Measurements from ENCODE around the gene AP4B1.

AP4B1 gene

DNA sequence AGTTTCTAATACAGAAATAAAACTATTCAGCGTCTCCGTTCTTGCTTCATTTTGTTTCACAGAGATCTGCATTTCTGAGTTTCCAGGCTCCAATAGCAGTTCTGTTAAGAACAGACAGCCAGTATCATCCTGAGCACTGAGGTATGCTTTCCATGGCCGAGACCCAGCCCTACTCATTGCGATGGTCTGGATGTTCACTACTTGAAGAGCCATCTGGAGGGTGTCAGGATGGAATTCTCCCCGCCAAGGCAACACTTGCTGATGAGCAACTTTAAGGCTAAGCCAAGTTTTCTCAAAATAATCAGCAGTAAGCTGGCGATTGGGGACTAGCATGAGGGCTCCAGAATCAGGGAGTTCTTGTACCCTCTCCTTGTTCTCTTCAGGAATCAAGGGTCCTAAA is 9.5 kb downstream of the AP4B1 start:
- DNase-seq (ENCODE audit: low read depth) = no peak

DNA sequence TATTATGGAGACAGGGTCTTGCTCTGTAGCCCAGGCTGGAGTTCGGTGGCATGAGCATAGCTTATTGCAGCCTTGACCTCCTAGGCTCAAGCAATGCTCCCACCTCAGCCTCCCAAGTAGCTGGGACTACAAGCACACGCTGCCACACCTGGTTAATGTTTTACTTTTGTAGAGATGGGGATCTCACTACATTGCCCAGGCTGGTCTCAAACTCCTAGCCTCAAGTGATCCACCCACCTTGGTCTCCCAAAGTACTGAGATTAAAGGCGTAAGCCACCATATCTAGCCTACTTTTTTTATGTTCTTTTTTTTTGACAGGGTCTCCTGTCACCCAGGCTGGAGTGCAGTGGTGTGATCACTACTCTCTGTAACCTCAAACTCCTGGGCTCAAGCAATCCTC is 11.3 kb downstream of the AP4B1 start:
- no peak for DNase-seq (ENCODE audit: low read depth)

DNA sequence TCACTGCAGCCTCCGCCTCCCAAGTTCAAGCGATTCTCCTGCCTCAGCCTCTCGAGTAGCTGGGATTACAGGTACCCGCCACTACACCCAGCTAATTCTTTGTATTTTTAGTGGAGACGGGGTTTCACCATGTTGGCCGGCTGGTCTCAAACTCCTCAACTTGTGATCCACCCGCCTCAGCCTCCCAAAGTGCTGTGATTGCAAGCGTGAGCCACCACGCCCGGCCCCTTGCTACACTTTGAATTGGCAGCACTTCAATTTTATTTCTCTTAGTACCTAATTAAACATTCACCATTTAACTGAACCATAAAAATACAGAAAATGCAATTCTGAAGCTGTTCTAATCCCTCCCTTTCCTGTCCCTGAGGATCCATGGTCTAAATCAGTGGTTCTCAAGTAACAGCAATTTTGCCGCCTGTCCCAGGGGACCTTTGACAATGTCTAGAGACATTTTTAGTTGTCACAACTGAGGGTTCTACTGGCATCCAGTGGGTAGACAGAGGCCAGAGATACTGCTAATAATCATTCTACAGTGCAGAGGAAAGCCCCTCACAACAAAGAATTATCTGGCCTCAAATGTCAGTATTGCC is 12.9 kb downstream of the AP4B1 start:
- no peak for DNase-seq (ENCODE audit: low read depth)

DNA sequence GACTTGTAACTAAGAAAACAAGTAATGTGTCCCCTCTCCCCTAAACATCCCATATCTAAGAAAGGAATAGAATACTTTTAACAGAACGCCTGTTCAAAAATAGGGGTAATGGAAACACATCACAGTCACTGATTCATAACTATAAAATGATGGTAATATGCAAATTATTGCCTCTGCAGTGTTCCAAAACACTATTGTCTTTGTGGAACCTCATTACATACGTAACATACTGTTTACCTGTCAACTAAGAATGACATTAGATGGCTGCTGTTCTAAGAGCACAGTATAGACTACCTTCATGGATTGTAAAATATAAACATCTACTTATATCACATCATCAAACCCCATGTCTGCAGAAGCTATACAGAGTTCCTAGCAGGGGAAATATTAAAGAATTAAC is 13.8 kb downstream of the AP4B1 start:
- DNase-seq (ENCODE audit: low read depth) = no peak

DNA sequence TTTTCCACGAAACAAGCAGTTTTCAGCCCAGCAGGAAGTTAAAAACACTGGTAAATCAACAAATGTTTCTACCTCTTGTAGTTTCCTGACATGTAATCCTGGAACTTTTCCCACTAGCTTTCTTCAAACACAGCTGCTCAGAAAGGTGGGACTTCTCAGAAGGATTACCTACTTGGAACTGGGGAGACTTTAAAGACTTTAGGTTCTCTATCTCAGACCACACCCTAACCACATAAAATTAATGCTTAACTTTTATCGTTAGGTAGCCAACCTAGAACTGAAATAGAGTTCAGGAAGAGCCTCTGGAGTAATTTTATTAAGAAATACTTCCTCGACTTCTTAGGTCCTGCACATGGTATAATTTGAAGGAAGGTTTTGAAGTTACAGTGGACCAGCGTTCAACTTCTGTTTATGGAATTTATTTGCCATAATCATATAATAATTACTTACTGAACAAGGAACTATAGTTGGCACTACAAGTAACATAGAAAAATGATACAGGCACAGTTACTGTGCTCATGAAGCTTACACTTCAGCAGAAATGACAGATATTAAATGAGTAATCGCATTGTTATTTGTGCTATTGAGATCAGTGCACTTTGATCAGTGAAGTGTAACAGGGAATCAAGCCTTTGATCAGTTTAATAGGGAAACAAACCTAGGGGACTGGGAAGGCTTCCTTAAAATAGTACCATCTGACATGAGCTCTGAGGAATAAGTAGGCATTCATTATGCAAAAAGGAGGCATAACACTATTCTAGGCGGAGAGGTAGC is 17.0 kb downstream of the AP4B1 start, which contains the start of gene BCL2L15:
Gene BCL2L15, minus strand, starts transcription at position 180 of the 774 bp plus-strand sequence. CDS start 206 bp downstream, outside the sequence.
- no peak for DNase-seq (ENCODE audit: low read depth)

DNA sequence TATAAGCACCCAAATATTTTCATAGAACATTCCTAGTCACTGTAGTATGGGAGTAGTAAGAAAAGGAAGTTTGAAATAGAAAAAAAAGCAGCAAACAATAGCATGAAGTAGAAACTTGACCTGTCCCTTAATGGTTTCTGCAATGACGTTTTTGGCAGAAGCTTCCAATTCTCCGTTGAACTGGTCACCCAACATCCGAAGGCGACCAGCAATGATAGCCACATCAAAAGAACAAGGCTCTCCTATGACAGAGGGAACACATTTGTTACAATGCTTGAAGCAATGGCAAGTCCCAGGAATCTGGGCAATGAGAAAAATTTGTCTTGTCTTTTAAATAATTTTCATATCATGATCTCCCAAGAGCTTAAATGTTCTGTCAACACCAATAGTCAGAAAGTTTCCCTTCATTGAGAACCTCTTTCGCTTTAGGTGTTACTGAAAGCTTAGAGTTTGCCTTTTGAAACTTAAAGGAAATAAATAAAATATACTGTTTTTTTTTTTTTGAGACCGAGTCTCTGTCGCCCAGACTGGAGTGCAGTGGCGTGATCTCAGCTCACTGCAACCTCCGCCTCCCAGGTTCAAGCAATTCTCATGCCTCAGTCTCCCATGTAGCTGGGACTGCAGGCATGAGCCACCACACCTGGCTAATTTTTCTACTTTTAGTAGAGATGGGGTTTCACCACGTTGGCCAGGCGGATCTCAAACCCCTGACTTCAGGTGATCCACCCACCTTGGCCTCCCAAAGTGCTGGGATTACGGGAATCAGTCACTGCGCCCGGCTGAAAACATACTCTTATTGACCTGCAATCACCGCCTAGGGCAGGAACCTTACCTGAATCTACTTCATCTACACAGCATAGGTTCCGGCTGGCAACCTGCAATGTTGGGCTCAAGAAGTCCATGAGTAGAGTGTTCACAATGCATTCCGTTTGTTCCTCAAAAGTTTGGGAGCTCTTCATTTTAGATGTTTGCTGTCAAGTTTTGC is 17.9 kb downstream of the AP4B1 start:
- DNase-seq (ENCODE audit: low read depth) = no peak

DNA sequence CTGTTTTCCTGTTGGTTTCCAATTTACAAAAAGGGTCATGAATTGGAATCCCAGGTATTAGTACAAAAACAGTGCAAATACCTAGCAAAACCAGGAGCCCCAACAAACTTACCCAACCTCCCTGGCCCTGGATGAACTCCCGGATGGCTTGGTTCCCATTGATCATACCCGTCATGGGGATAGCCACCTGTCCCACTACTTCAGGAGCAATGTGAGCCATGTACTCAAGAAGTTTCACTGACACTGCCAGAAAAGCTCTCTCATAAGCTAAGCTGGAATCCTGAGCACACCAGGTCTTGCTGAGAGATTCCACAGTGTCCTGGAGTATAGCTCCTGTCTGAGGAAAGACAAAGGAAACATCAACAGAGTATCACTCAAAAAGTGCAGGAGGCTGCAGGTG is 22.9 kb downstream of the AP4B1 start:
- DNase-seq (ENCODE audit: low read depth) = no peak

DNA sequence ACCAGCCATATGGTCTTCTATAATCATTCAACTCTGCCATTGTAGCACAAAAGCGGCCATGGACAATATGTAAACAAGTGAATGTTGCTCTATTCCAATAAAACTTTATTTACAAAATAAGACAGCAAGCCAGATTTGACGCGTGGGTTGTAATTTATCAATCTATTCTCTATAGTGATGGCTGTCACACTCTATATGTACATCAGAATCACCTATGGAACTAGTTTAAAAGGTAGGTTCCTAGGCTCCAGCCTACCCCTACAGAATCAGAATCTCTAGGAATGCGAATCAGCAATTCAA is 24.9 kb downstream of the AP4B1 start:
- DNase-seq (ENCODE audit: low read depth) = no peak

DNA sequence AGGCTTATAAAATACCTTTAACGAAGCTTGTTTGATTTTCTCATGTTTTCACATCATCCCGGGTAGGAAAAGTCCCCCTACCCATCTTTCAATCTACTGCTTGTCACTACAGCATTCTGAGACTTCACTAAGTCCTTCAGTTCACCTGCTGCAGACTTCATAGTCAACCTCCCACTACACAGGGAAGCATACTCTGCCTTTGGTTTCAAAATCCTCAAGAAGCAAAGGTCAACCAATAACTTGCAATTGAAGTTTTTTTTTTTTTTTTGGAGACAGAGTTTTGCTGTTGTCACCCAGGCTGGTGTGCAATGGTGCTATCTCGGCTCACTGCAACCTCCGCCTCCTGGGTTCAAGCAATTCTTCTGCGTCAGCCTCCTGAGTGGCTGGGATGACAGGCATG is 28.4 kb downstream of the AP4B1 start:
- DNase-seq (ENCODE audit: low read depth) = no peak

DNA sequence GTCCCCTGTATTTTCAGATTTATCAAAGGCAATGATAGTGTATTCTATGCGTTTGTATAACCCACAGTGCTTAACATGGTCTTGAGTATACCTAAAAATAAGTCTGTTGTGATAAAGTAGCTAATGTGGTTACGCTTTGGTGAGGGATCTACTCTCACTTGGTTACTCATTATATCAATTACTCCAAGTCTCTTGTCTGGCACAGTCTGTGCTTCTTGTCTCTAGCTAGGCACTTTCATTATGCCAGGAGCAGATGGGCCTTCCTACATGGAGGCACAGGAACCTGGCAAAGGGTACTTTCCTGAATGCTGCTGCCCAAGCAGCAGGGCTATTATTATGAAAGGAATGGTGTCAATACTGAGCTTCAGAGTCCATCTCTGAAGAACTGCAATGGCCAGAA is 28.9 kb downstream of the AP4B1 start:
- DNase-seq (ENCODE audit: low read depth) = no peak

DNA sequence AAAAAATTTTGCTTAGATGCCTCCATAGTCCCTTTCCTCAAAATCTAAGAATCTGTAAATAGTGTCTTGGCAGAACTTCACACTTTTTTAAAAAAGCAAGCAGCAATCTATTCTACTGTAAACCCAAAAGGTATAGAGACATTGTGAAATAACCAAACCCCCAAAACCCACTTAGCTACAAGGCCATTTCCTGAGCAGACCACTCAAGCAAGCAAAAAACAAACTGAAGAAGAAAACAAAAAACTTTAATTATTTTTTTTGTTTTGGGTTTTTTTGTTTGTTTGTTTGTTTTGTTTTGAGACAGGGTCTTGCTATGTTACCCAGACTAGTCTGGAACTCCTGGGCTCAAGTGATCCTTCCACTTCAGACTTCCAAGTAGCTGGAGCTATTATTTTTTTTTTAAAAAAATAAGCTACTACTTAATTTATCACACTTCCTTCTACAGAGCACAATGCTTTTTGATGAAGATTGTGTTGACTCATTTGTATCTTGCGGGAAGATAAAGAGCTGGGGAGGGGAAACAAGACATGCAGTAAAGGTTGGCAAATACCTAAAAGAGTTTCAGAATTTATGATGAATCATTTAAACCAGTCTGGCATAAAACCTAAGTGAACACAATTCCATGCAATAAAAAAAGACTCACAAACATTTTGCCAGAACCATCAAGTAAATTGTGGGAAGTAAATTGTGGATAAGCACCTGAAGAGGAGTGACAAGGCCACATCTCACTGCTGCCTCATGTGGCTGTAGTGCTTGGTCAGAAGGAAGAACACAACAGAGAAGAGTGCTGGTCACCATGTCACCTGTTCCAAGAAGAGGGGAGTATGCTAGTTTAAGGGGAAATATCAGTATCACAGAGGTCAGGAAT is 30.4 kb downstream of the AP4B1 start:
- DNase-seq (ENCODE audit: low read depth) = no peak

DNA sequence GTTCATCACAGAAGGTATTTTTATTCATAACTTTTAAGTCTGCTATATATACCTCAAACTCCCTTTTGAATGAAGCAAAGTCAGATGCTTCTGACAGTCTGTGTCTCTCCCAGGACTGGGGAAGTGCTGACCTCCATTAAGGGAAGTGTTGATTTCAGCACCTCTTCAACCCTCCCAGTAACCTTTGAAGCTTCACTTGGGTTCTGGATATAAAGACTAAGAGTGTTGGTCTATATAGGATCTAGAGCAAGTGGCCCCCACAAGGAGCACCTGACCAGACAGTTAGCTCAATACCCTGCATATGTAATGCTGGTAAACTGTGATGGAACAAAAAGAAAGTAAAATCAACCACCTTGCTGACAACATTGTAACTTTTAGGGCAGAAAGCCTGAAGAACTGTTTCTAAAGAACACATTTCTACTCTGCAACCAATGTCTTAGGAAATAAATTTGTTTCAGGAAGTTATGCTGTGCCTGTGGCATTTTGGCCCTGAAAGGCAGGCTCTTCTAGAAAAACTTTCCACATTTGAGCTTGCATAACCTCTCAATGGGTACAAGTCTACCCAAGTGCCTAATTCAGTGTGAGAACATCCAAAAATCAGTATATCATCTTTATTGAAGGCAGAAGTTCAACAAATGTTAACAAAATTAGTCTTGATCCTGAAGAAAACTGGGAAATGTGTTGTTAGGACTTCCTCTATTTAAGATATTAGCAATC is 32.2 kb downstream of the AP4B1 start:
- no peak for DNase-seq (ENCODE audit: low read depth)

DNA sequence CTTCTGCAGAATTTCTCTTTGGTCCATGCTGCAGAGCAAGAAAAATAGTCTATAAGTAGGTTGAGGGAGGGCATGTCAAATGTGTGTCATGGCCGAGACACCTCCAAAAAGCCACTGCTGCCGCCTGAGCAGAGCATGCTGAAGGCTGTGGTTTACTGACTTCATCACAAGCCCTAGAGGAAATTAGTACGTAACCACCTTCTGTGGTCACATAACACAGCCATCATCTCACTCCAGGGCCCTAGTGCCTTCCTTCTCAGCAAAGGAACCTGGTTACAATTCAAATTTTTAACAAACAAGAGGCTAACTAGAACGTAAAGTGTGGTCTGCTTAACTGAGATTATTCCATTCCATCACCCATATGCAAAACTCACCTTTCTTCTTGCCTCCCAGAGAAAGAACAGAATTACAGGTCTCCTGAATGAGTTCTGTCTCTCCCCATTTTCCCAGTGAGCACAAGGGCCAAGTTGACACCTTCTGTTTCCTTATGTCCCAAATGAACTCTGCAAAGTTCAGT is 32.9 kb downstream of the AP4B1 start, which contains the start of gene PTPN22:
Gene PTPN22, minus strand, starts transcription at position 116 of the 517 bp plus-strand sequence.
- DNase-seq (ENCODE audit: low read depth) = no peak

DNA sequence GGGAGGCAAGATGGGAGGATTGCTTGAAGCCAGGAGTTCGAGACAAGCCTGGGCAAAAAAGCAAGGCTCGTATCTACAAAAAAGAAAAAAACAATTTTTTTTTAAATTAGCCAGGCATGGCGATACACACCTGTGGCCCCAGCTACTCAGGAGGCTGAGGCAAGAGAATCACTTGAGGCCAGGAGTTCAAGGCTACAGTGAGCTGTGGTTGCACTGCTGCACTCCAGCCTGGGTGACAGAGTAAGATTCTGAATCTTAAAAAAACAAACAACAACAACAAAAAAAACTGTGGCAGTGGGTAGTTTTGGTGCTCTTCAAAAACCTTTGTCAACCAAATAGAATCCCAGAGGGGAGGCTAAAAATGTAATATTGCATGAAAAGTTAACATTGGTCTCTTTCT is 33.8 kb downstream of the AP4B1 start:
- no peak for DNase-seq (ENCODE audit: low read depth)

DNA sequence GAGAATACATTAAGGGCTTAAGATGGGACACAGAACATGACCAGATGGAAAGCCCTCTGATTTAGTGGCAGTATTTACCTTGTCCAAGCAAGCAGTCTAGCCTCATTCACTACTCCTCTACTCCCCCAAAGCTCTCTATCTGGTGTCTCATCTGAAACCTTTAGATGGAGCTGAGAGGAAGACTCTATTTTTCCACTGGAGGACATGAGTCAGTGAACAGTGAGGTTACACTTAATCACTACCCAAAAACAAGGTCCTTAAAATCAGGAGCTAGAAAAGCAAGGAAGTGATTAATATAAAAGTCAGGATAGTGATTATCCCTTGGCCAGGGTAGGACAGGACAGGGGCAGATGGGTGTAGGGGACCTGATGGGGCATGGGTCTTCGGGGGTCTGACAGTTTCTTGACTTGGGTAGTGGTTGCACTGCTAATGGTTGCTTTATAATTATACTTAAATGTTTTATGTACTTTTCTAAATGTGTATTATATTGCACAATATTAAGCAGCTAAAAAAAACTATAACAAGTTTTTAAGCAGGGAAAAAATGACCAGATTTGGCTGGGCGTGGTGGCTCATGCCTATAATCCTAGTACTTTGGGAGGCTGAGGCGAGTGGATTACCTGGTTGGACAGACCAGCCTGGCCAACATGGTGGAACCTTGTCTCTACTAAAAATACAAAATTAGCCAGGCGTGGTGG is 36.1 kb downstream of the AP4B1 start:
- DNase-seq (ENCODE audit: low read depth) = no peak

DNA sequence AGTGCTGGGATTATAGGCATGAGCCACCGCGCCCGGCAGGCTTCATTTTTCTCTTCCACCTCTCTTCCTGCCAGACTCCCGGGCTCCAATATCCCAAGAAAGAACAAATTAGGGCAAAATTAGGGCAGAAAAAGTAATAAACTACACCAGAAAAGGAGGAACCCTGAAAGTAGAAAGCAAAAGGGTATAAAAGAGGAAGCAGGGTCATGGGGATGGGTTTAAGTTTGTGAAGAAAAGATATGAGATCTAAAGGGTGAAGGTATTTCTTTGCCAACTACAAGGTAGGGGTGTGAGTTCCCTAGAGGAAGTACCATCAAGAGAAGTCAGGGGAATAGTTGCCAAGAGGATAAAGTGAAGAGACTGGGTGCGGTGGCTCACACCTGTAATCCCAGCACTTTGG is 43.0 kb downstream of the AP4B1 start:
- no peak for DNase-seq (ENCODE audit: low read depth)

DNA sequence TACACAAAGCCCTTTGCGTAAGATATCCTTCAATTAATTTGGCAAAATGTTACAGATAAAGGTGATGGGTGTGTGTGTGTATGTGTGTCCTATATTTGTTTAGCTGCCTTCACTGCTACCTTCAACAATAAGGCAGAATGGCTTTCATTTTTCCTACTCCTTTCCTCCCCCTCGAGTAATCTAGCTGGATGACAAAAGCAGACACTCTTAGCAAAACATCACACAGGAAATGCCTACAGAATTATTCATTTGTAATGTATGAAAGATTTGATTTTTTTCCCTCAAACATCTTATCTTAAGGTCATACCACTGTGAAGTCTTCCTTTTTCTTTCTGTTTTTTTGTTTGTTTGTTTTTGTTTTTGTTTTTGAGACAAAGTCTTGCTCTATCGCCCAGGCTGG is 43.7 kb downstream of the AP4B1 start:
- peak; percentile 9 for DNase-seq (ENCODE audit: low read depth)

DNA sequence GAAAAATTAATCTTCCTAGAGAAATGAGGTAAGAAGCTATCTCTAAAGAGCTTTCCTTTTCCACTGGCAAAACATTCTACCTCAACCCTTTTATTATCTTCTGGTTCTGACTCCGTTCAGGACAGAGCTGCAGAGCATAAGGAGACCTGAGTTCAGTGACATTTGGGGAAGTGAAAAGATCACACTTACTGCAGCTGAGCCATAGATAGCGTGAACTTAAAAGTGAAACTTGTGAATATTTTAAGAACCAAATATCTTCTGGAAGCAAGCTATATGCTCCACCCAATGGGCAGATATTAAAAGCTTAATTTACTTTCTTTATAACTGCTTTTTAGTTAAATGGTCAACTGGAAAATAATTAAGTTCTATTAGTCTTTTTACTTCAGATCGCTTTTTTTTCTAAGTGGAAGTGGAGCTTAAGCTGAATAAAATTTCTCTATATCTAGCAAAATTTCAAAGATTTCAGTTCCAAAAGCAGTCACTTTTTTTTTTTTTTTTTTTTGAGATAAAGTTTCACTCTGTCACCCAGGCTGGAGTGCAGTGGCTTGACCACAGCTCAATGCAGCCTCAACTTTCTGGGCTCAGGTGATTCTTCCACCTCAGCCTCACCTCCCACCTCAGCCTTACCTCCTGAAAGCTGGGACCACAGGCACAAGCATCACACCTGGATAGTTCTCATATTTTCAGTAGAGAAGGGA is 45.0 kb downstream of the AP4B1 start:
- DNase-seq (ENCODE audit: low read depth) = no peak

DNA sequence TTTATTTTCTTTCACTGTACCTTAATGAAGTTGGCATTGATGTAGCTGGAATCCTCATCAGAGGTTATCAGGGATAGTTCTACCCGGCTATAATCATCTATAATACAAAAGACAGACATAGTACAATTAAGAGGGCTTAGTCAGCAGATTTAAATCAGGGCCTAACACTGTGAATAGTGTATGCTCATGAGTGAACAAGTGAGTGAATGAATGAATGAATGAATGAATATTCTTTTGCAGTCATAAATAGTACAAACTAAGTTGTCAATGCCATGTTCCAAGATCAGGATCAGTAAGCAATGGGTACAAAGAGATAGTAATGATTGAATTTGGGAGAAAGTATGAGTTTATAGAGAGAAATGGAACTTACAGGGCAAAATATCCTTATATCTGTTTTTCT is 45.6 kb downstream of the AP4B1 start:
- no peak for DNase-seq (ENCODE audit: low read depth)

DNA sequence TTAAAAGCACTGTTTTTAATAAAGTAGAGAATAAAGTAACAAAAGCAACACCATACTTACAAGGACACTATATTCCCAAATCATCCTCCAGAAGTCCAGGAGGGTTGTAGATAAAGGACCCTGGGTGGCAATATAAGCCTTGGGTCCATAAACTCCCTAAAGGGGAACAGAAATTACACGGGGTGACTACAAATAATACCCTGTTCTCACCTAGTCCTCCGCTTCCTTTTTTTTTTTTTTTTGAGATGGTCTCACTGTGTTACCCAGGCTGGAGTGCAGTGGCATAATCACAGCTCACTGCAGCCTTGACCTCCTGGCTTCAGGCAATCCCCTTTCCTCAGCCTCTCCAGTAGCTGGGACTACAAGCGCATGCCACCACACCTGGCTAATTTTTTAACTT is 46.2 kb downstream of the AP4B1 start:
- DNase-seq (ENCODE audit: low read depth) = no peak
